ENCODE data around the gene BPIFB2. TPM values are rescaled to one million over a fixed set of nuclear protein-coding genes. Genes with fewer than 3 reads are reported as not detected.

The BPIFB2 gene
- total RNA-seq, 1 experiment from 2014 or later = 0.15 TPM

DNA sequence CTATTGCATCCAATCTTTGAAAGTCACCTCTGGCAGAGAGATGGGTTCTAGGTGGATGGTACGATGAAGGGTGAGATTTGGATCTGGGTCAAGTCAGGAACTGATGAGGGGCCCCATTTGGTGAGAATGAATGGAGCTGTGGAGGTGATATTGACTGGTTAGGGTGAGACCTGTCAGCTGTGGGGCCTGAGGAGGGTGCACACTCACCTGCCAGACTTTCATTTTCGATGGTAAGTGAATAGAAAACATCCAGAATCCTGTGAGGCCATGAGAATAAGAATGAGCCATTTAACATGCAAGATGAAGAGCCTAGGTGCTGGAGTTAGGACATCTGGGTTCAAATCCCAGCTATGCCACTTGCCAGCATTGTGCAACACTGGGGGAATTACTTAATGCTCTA is 10.1 kb upstream of the BPIFB2 start:
- RAD21 ChIA-PET (ENCODE audit: low non-redundant PET in 1 of 2, low total read pairs in 2 of 2, uncharacterized antibody in 2 of 2, unreplicated experiment in 2 of 2) = no interaction called here
- CTCF ChIA-PET = no interaction called here
- no TSS peak for BruUV-seq (replicated peaks)
- Histone ChIP-seq H3K79me2 (ENCODE audit: insufficient read depth, low read length) (no peaks in the 10 kb centered on the region), H3K4me2 (ENCODE audit: low read length) (no peak overlapping the region), H3K9ac (ENCODE audit: low read length) (no peak overlapping the region), H3K4me3 (replicated peaks in 1 of 2; ENCODE audit: low read depth in 1 of 2, low read length in 2 of 2) (no peak overlapping the region), H3K9me3 (ENCODE audit: control insufficient read depth in 1 of 2, insufficient read depth in 1 of 2, low read depth in 1 of 2, low read length in 2 of 2) (peaks cover 0 to 3% of the 10 kb centered on the region in 2 experiments; a peak in 1 of 4 replicates), H3K9me2 (ENCODE audit: insufficient read depth) (no peaks in the 10 kb centered on the region), H2AFZ (ENCODE audit: low read depth, low read length, poor library complexity, severe bottlenecking) (no peak overlapping the region), H4K20me1 (ENCODE audit: insufficient read depth) (no peaks in the 10 kb centered on the region), H3K36me3 (ENCODE audit: control insufficient read depth in 1 of 2, insufficient read depth in 2 of 2, low read length in 2 of 2) (no peaks in the 10 kb centered on the region), H3K4me1 (ENCODE audit: control insufficient read depth in 1 of 2, insufficient read depth in 2 of 2, low read length in 2 of 2) (peaks cover 0 to 3% of the 10 kb centered on the region in 2 experiments; a peak in 1 of 4 replicates), H3K27ac (ENCODE audit: low read depth, low read length) (no peak overlapping the region), H3K27me3 (ENCODE audit: insufficient read depth, low read length) (no peaks in the 10 kb centered on the region)
- no peak for ATAC-seq
- DNase-seq (ENCODE audit: low read depth, low spot score) = no peak
- intact Hi-C loops (cut with micrococcal nuclease) = no loop called here
- POLR2A ChIA-PET = no interaction called here
- TF ChIP-seq FOSL1 (IDR thresholded peaks at IDR 0.05; ENCODE audit: low read depth) (no peak), POLR2A (IDR thresholded peaks at IDR 0.05; ENCODE audit: borderline replicate concordance, extremely low read depth, insufficient read depth, insufficient read length) (no peak), SRF (IDR thresholded peaks at IDR 0.05; ENCODE audit: low read depth) (no peak), JUND (IDR thresholded peaks at IDR 0.05) (no peak), POLR2AphosphoS5 (IDR thresholded peaks at IDR 0.05; ENCODE audit: low read depth, low read length) (no peak), EZH2phosphoT487 (IDR thresholded peaks at IDR 0.05; ENCODE audit: borderline replicate concordance) (no peak), ZNF274 (IDR thresholded peaks at IDR 0.05; ENCODE audit: low read depth, low read length) (no peak), CBX3 (IDR thresholded peaks at IDR 0.05; ENCODE audit: low read depth) (no peak)
- TF ChIP-seq, protein P1, sequence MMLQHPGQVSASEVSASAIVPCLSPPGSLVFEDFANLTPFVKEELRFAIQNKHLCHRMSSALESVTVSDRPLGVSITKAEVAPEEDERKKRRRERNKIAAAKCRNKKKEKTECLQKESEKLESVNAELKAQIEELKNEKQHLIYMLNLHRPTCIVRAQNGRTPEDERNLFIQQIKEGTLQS (IDR thresholded peaks at IDR 0.05) = no peak

DNA sequence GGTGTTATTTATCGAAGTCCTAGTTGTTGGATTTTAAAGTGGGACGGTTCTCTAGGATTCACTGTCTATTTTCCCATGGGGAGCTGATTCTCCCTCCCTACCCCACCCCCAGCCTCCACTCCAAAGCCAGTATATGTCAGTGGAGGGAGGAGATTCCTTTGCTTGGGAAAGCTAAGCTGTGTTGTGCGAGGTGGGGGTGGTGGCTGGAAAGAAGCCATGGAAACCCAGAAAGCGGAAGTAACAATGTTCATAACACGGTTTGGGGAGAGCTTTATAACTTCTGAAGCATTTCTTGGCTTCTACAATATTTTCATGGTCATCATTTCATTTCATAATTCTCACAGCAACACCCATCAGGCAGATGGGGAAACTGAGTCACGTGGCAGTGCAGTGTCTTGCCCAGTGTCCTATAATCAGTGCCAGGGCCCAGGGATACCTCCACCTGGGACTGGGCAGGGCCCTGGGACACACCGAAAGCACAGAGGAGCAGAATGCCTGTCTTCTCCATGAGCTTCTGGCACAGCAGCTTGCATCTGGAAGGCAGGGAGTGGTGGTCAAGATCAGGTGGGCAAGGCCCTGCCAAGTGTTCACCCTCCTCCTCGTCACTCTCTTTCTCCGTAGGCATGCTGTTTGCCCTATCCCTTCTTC is 7.8 kb upstream of the BPIFB2 start:
- peaks cover 0 to 3% of the 10 kb centered on the region in 2 experiments; a peak in 1 of 4 replicates for H3K4me1 ChIP-seq (ENCODE audit: control insufficient read depth in 1 of 2, insufficient read depth in 2 of 2, low read length in 2 of 2)
- no peaks in the 10 kb centered on the region for H3K79me2 ChIP-seq (ENCODE audit: insufficient read depth, low read length)
- intact Hi-C loops (cut with micrococcal nuclease) = no loop called here
- H3K4me2 ChIP-seq (ENCODE audit: low read length) = no peak overlapping the region
- ATAC-seq (no peak), DNase-seq (ENCODE audit: low read depth, low spot score) (no peak)
- POLR2A ChIA-PET = no interaction called here
- CTCF ChIA-PET = no interaction called here
- H3K9me2 ChIP-seq (ENCODE audit: insufficient read depth) = no peaks in the 10 kb centered on the region
- BruUV-seq (replicated peaks) = no TSS peak
- H3K27me3 ChIP-seq (ENCODE audit: insufficient read depth, low read length) = no peaks in the 10 kb centered on the region
- H4K20me1 ChIP-seq (ENCODE audit: insufficient read depth) = no peaks in the 10 kb centered on the region
- peaks cover 0 to 3% of the 10 kb centered on the region in 2 experiments; a peak in 1 of 4 replicates for H3K9me3 ChIP-seq (ENCODE audit: control insufficient read depth in 1 of 2, insufficient read depth in 1 of 2, low read depth in 1 of 2, low read length in 2 of 2)
- H3K27ac ChIP-seq (ENCODE audit: low read depth, low read length) = no peak overlapping the region
- H3K4me3 ChIP-seq (replicated peaks in 1 of 2; ENCODE audit: low read depth in 1 of 2, low read length in 2 of 2) = no peak overlapping the region
- no peaks in the 10 kb centered on the region for H3K36me3 ChIP-seq (ENCODE audit: control insufficient read depth in 1 of 2, insufficient read depth in 2 of 2, low read length in 2 of 2)
- RAD21 ChIA-PET (ENCODE audit: low non-redundant PET in 1 of 2, low total read pairs in 2 of 2, uncharacterized antibody in 2 of 2, unreplicated experiment in 2 of 2) = no interaction called here
- H2AFZ ChIP-seq (ENCODE audit: low read depth, low read length, poor library complexity, severe bottlenecking) = no peak overlapping the region
- no peak overlapping the region for H3K9ac ChIP-seq (ENCODE audit: low read length)
- TF ChIP-seq JUND (IDR thresholded peaks at IDR 0.05) (no peak), ZFX (IDR thresholded peaks at IDR 0.05) (no peak), RAD21 (IDR thresholded peaks at IDR 0.05; ENCODE audit: low read depth) (no peak), ZNF274 (IDR thresholded peaks at IDR 0.05; ENCODE audit: low read depth, low read length) (no peak), FOSL1 (IDR thresholded peaks at IDR 0.05; ENCODE audit: low read depth) (no peak), POLR2AphosphoS5 (IDR thresholded peaks at IDR 0.05; ENCODE audit: low read depth, low read length) (no peak), SIN3A (IDR thresholded peaks at IDR 0.05; ENCODE audit: low read depth) (no peak), SP1 (IDR thresholded peaks at IDR 0.05; ENCODE audit: low read depth) (no peak), EGR1 (IDR thresholded peaks at IDR 0.05; ENCODE audit: low read depth) (no peak), ELF1 (IDR thresholded peaks at IDR 0.05; ENCODE audit: borderline replicate concordance, low read depth) (no peak), POLR2A (IDR thresholded peaks at IDR 0.05; ENCODE audit: borderline replicate concordance, extremely low read depth, insufficient read depth, insufficient read length) (no peak), EZH2 (IDR thresholded peaks at IDR 0.05) (no peak), EZH2phosphoT487 (IDR thresholded peaks at IDR 0.05; ENCODE audit: borderline replicate concordance) (no peak), SRF (IDR thresholded peaks at IDR 0.05; ENCODE audit: low read depth) (no peak)
- TF ChIP-seq, protein P2, sequence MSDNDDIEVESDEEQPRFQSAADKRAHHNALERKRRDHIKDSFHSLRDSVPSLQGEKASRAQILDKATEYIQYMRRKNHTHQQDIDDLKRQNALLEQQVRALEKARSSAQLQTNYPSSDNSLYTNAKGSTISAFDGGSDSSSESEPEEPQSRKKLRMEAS (IDR thresholded peaks at IDR 0.05) = no peak
- TF ChIP-seq, protein P1 (IDR thresholded peaks at IDR 0.05) = no peak
- TF ChIP-seq, protein P3, sequence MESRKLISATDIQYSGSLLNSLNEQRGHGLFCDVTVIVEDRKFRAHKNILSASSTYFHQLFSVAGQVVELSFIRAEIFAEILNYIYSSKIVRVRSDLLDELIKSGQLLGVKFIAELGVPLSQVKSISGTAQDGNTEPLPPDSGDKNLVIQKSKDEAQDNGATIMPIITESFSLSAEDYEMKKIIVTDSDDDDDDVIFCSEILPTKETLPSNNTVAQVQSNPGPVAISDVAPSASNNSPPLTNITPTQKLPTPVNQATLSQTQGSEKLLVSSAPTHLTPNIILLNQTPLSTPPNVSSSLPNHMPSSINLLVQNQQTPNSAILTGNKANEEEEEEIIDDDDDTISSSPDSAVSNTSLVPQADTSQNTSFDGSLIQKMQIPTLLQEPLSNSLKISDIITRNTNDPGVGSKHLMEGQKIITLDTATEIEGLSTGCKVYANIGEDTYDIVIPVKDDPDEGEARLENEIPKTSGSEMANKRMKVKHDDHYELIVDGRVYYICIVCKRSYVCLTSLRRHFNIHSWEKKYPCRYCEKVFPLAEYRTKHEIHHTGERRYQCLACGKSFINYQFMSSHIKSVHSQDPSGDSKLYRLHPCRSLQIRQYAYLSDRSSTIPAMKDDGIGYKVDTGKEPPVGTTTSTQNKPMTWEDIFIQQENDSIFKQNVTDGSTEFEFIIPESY (IDR thresholded peaks at IDR 0.05; ENCODE audit: extremely low read depth, insufficient replicate concordance, low read length) = no peak

Measured in HCT116 (cell line).